Esophagus muscularis mucosa (tissue), 4 donors: ENCODE measurements around the gene NCKAP1.

Experiments
- CTCF ChIP-seq, 3 experiments: fragments of 200-600 bp in 2 of 3; fragments of 450-650 bp in 1 of 3; sonication (generic) in 2 of 3; IDR thresholded peaks; one replicate each; pipeline ENCODE4 v1.5.1; 2017 to 2019; ENCODE audit warnings: antibody characterized with exemption in 3 of 3, mild to moderate bottlenecking in 2 of 3, moderate library complexity in 1 of 3
- EP300 ChIP-seq: sonication (generic); formaldehyde crosslinking; IDR thresholded peaks from one replicate; pipeline ENCODE4 v1.6.1; 2017; ENCODE audit warnings: antibody characterized with exemption
- POLR2A ChIP-seq: fragments of 450-650 bp; IDR thresholded peaks from one replicate; pipeline ENCODE4 v1.6.1; 2017; ENCODE audit warnings: antibody characterized with exemption, moderate library complexity, mild to moderate bottlenecking, low read depth
- POLR2AphosphoS5 ChIP-seq, 2 donors: sonication (generic); formaldehyde crosslinking; IDR thresholded peaks; one replicate each; pipeline ENCODE4 v1.6.1; 2017; ENCODE audit warnings: antibody characterized with exemption in 2 of 2

GRCh38 chr2:182897137-182897536 is 141.1 kb downstream of the NCKAP1 start:
- TF ChIP-seq EP300 (no peak), POLR2A (no peak), CTCF (IDR thresholded peaks at IDR 0.05) (no peak), POLR2AphosphoS5 (IDR thresholded peaks at IDR 0.05) (no peak)
